ENCODE results near the gene ZNF33B.

ZNF33B gene

GRCh38 chr10:42623929-42624328, 14.4 kb downstream of the ZNF33B start:
- Histone ChIP-seq H3K9ac (ENCODE audit: low read depth in 1 of 2, low read length in 2 of 2) (no peak overlapping the region), H3K4me1 (ENCODE audit: control insufficient read depth in 1 of 2, insufficient read depth in 2 of 2, low read length in 2 of 2) (peaks cover 0 to 6% of the 10 kb centered on the region in 2 donors), H3K36me3 (ENCODE audit: control insufficient read depth in 1 of 2, insufficient read depth in 2 of 2, low read length in 2 of 2) (peaks cover 10 to 35% of the 10 kb centered on the region in 2 donors), H3K9me3 (ENCODE audit: control insufficient read depth in 1 of 2, low read length in 2 of 2) (peaks cover 3 to 4% of the 10 kb centered on the region in 2 donors), H3K27me3 (ENCODE audit: control insufficient read depth in 1 of 2, insufficient read depth in 2 of 2, low read length in 2 of 2) (no peaks in the 10 kb centered on the region), H3K4me3 (ENCODE audit: low read depth in 1 of 2, low read length in 2 of 2) (no peak overlapping the region), H3K27ac (ENCODE audit: low read depth, low read length) (no peak overlapping the region)

GRCh38 chr10:42618424-42618823, 19.9 kb downstream of the ZNF33B start:
- Histone ChIP-seq H3K27me3 (ENCODE audit: control insufficient read depth in 1 of 2, insufficient read depth in 2 of 2, low read length in 2 of 2) (no peaks in the 10 kb centered on the region), H3K4me3 (ENCODE audit: low read depth in 1 of 2, low read length in 2 of 2) (no peak overlapping the region), H3K9ac (ENCODE audit: low read depth in 1 of 2, low read length in 2 of 2) (no peak overlapping the region), H3K27ac (ENCODE audit: low read depth, low read length) (no peak overlapping the region), H3K36me3 (ENCODE audit: control insufficient read depth in 1 of 2, insufficient read depth in 2 of 2, low read length in 2 of 2) (peaks cover 7 to 18% of the 10 kb centered on the region in 2 donors), H3K4me1 (ENCODE audit: control insufficient read depth in 1 of 2, insufficient read depth in 2 of 2, low read length in 2 of 2) (peaks cover 0 to 6% of the 10 kb centered on the region in 2 donors), H3K9me3 (ENCODE audit: control insufficient read depth in 1 of 2, low read length in 2 of 2) (no peaks in the 10 kb centered on the region)

GRCh38 chr10:42615419-42615818, 23.0 kb downstream of the ZNF33B start:
- no peaks in the 10 kb centered on the region for H3K9me3 ChIP-seq (ENCODE audit: control insufficient read depth in 1 of 2, low read length in 2 of 2)
- H3K36me3 ChIP-seq (ENCODE audit: control insufficient read depth in 1 of 2, insufficient read depth in 2 of 2, low read length in 2 of 2), result peaks cover 0 to 26% of the 10 kb centered on the region in 2 donors
- H3K27ac ChIP-seq (ENCODE audit: low read depth, low read length), result no peak overlapping the region
- H3K9ac ChIP-seq (ENCODE audit: low read depth in 1 of 2, low read length in 2 of 2), result no peak overlapping the region
- no peaks in the 10 kb centered on the region for H3K27me3 ChIP-seq (ENCODE audit: control insufficient read depth in 1 of 2, insufficient read depth in 2 of 2, low read length in 2 of 2)
- no peak overlapping the region for H3K4me3 ChIP-seq (ENCODE audit: low read depth in 1 of 2, low read length in 2 of 2)
- peaks cover 0 to 6% of the 10 kb centered on the region in 2 donors for H3K4me1 ChIP-seq (ENCODE audit: control insufficient read depth in 1 of 2, insufficient read depth in 2 of 2, low read length in 2 of 2)

- no peaks in the 10 kb centered on the region for H3K4me1 ChIP-seq (ENCODE audit: control insufficient read depth in 1 of 2, insufficient read depth in 2 of 2, low read length in 2 of 2)
- peaks cover 3 to 40% of the 10 kb centered on the region in 2 donors for H3K36me3 ChIP-seq (ENCODE audit: control insufficient read depth in 1 of 2, insufficient read depth in 2 of 2, low read length in 2 of 2)
- no peaks in the 10 kb centered on the region for H3K9me3 ChIP-seq (ENCODE audit: control insufficient read depth in 1 of 2, low read length in 2 of 2)
Measured at GRCh38 chr10:42609872-42610271, 28.5 kb downstream of the ZNF33B start.

GRCh38 chr10:42598249-42598873, 40.0 kb downstream of the ZNF33B start:
- H3K9me3 ChIP-seq (ENCODE audit: control insufficient read depth in 1 of 2, low read length in 2 of 2), result peaks cover 20 to 27% of the 10 kb centered on the region in 2 donors
- H3K4me1 ChIP-seq (ENCODE audit: control insufficient read depth in 1 of 2, insufficient read depth in 2 of 2, low read length in 2 of 2), result no peaks in the 10 kb centered on the region
- H3K36me3 ChIP-seq (ENCODE audit: control insufficient read depth in 1 of 2, insufficient read depth in 2 of 2, low read length in 2 of 2), result peaks cover 25 to 32% of the 10 kb centered on the region in 2 donors
- no peak overlapping the region for H3K4me3 ChIP-seq (ENCODE audit: low read depth in 1 of 2, low read length in 2 of 2)
- H3K9ac ChIP-seq (ENCODE audit: low read depth in 1 of 2, low read length in 2 of 2), result no peak overlapping the region
- no peak overlapping the region for H3K27ac ChIP-seq (ENCODE audit: low read depth, low read length)
- H3K27me3 ChIP-seq (ENCODE audit: control insufficient read depth in 1 of 2, insufficient read depth in 2 of 2, low read length in 2 of 2), result no peaks in the 10 kb centered on the region

More at GRCh38 chr10:42609872-42610271, 28.5 kb downstream of the ZNF33B start:
- H3K27ac ChIP-seq (ENCODE audit: low read depth, low read length), result no peak overlapping the region
- no peak overlapping the region for H3K9ac ChIP-seq (ENCODE audit: low read depth in 1 of 2, low read length in 2 of 2)
- no peak overlapping the region for H3K4me3 ChIP-seq (ENCODE audit: low read depth in 1 of 2, low read length in 2 of 2)
- no peaks in the 10 kb centered on the region for H3K27me3 ChIP-seq (ENCODE audit: control insufficient read depth in 1 of 2, insufficient read depth in 2 of 2, low read length in 2 of 2)

- Histone ChIP-seq H3K4me1 (ENCODE audit: control insufficient read depth in 1 of 2, insufficient read depth in 2 of 2, low read length in 2 of 2) (no peaks in the 10 kb centered on the region), H3K9me3 (ENCODE audit: control insufficient read depth in 1 of 2, low read length in 2 of 2) (peaks cover 39 to 45% of the 10 kb centered on the region in 2 donors), H3K4me3 (ENCODE audit: low read depth in 1 of 2, low read length in 2 of 2) (no peak overlapping the region), H3K36me3 (ENCODE audit: control insufficient read depth in 1 of 2, insufficient read depth in 2 of 2, low read length in 2 of 2) (peaks cover 38 to 47% of the 10 kb centered on the region in 2 donors), H3K9ac (ENCODE audit: low read depth in 1 of 2, low read length in 2 of 2) (no peak overlapping the region), H3K27me3 (ENCODE audit: control insufficient read depth in 1 of 2, insufficient read depth in 2 of 2, low read length in 2 of 2) (no peaks in the 10 kb centered on the region), H3K27ac (ENCODE audit: low read depth, low read length) (no peak overlapping the region)
Measured at GRCh38 chr10:42596196-42596595, 42.2 kb downstream of the ZNF33B start.

GRCh38 chr10:42594246-42594650, 44.1 kb downstream of the ZNF33B start:
- Histone ChIP-seq H3K27ac (ENCODE audit: low read depth, low read length) (no peak overlapping the region), H3K27me3 (ENCODE audit: control insufficient read depth in 1 of 2, insufficient read depth in 2 of 2, low read length in 2 of 2) (no peaks in the 10 kb centered on the region), H3K36me3 (ENCODE audit: control insufficient read depth in 1 of 2, insufficient read depth in 2 of 2, low read length in 2 of 2) (peaks cover 41 to 52% of the 10 kb centered on the region in 2 donors), H3K9ac (ENCODE audit: low read depth in 1 of 2, low read length in 2 of 2) (no peak overlapping the region), H3K4me3 (ENCODE audit: low read depth in 1 of 2, low read length in 2 of 2) (no peak overlapping the region), H3K4me1 (ENCODE audit: control insufficient read depth in 1 of 2, insufficient read depth in 2 of 2, low read length in 2 of 2) (no peaks in the 10 kb centered on the region), H3K9me3 (ENCODE audit: control insufficient read depth in 1 of 2, low read length in 2 of 2) (peaks cover 41 to 45% of the 10 kb centered on the region in 2 donors)

- Histone ChIP-seq H3K27ac (ENCODE audit: low read depth, low read length) (no peak overlapping the region), H3K36me3 (ENCODE audit: control insufficient read depth in 1 of 2, insufficient read depth in 2 of 2, low read length in 2 of 2) (peaks cover 36 to 60% of the 10 kb centered on the region in 2 donors), H3K9ac (ENCODE audit: low read depth in 1 of 2, low read length in 2 of 2) (no peak overlapping the region), H3K9me3 (ENCODE audit: control insufficient read depth in 1 of 2, low read length in 2 of 2) (peaks cover 39 to 42% of the 10 kb centered on the region in 2 donors), H3K4me1 (ENCODE audit: control insufficient read depth in 1 of 2, insufficient read depth in 2 of 2, low read length in 2 of 2) (no peaks in the 10 kb centered on the region), H3K27me3 (ENCODE audit: control insufficient read depth in 1 of 2, insufficient read depth in 2 of 2, low read length in 2 of 2) (no peaks in the 10 kb centered on the region), H3K4me3 (ENCODE audit: low read depth in 1 of 2, low read length in 2 of 2) (no peak overlapping the region)
Measured at GRCh38 chr10:42593284-42593683, 45.1 kb downstream of the ZNF33B start.

- Histone ChIP-seq H3K4me3 (ENCODE audit: low read depth in 1 of 2, low read length in 2 of 2) (no peak overlapping the region), H3K9me3 (ENCODE audit: control insufficient read depth in 1 of 2, low read length in 2 of 2) (peaks cover 4 to 19% of the 10 kb centered on the region in 2 donors), H3K27me3 (ENCODE audit: control insufficient read depth in 1 of 2, insufficient read depth in 2 of 2, low read length in 2 of 2) (no peaks in the 10 kb centered on the region), H3K9ac (ENCODE audit: low read depth in 1 of 2, low read length in 2 of 2) (no peak overlapping the region), H3K36me3 (ENCODE audit: control insufficient read depth in 1 of 2, insufficient read depth in 2 of 2, low read length in 2 of 2) (peaks cover 11 to 19% of the 10 kb centered on the region in 2 donors), H3K4me1 (ENCODE audit: control insufficient read depth in 1 of 2, insufficient read depth in 2 of 2, low read length in 2 of 2) (no peaks in the 10 kb centered on the region), H3K27ac (ENCODE audit: low read depth, low read length) (no peak overlapping the region)
Measured at GRCh38 chr10:42583828-42584227, 54.5 kb downstream of the ZNF33B start.

GRCh38 chr10:42578019-42578418, 60.4 kb downstream of the ZNF33B start:
- Histone ChIP-seq H3K4me3 (ENCODE audit: low read depth in 1 of 2, low read length in 2 of 2) (no peak overlapping the region), H3K27ac (ENCODE audit: low read depth, low read length) (no peak overlapping the region), H3K4me1 (ENCODE audit: control insufficient read depth in 1 of 2, insufficient read depth in 2 of 2, low read length in 2 of 2) (no peaks in the 10 kb centered on the region), H3K9ac (ENCODE audit: low read depth in 1 of 2, low read length in 2 of 2) (no peak overlapping the region), H3K36me3 (ENCODE audit: control insufficient read depth in 1 of 2, insufficient read depth in 2 of 2, low read length in 2 of 2) (peaks cover 0 to 4% of the 10 kb centered on the region in 2 donors), H3K27me3 (ENCODE audit: control insufficient read depth in 1 of 2, insufficient read depth in 2 of 2, low read length in 2 of 2) (no peaks in the 10 kb centered on the region), H3K9me3 (ENCODE audit: control insufficient read depth in 1 of 2, low read length in 2 of 2) (peaks cover 0 to 2% of the 10 kb centered on the region in 2 donors)
